K562 (cell line): ENCODE data around the gene BMP8B. TPM values are rescaled to one million over a fixed set of nuclear protein-coding genes. Genes with fewer than 3 reads are reported as not detected.

ENCODE experiments used
- BCL6 ChIP-seq: fragments of 250-450 bp; sonication (Bioruptor Pico); IDR thresholded peaks from 2 replicates; pipeline ENCODE4 v1.4.0; 2020
- ESRRA ChIP-seq: fragments of 450-650 bp; IDR thresholded peaks from 2 replicates; pipeline ENCODE4 v1.6.1; 2014; ENCODE audit warnings: low read depth, mild to moderate bottlenecking, moderate library complexity, borderline replicate concordance
- ETS2 ChIP-seq: IDR thresholded peaks from 2 replicates; pipeline ENCODE4 v1.6.1; 2016; ENCODE audit warnings: borderline replicate concordance, missing genetic modification characterization, mild to moderate bottlenecking, moderate library complexity, missing compliant biosample characterization; ENCODE audit not compliant: poor library complexity, severe bottlenecking
- FOSL1 ChIP-seq: fragments of 200-800 bp; sonication (Bioruptor generic); conservative IDR thresholded peaks from 2 replicates; pipeline ENCODE4 v1.6.1; 2016; ENCODE audit warnings: missing genetic modification characterization, missing compliant biosample characterization
- HEY1 ChIP-seq: fragments of 250-450 bp; sonication (Bioruptor Pico); IDR thresholded peaks from 2 replicates; pipeline ENCODE4 v1.5.0; 2020; ENCODE audit warnings: mild to moderate bottlenecking, moderate library complexity, borderline replicate concordance
- PHF20 ChIP-seq: fragments of 450-650 bp; IDR thresholded peaks from 2 replicates; pipeline ENCODE4 v1.6.1; 2018; ENCODE audit not compliant: partially characterized antibody
- PHF21A ChIP-seq: fragments of 450-650 bp; IDR thresholded peaks from 2 replicates; pipeline ENCODE4 v1.6.1; 2017; ENCODE audit warnings: low read depth, borderline replicate concordance
- TCF7 ChIP-seq: sonication (generic); IDR thresholded peaks from 2 replicates; pipeline ENCODE4 v1.6.1; 2016; ENCODE audit warnings: antibody characterized with exemption, borderline replicate concordance
- ZNF586 ChIP-seq: fragments of 450-650 bp; formaldehyde crosslinking; conservative IDR thresholded peaks from 2 replicates; pipeline ENCODE4 v1.4.0; 2020; ENCODE audit warnings: mild to moderate bottlenecking, moderate library complexity
- ZNF644 ChIP-seq: fragments of 200-800 bp; sonication (Bioruptor generic); IDR thresholded peaks from 2 replicates; pipeline ENCODE4 v1.6.1; 2016; ENCODE audit warnings: low read depth, missing genetic modification characterization, missing compliant biosample characterization
- ZNF77 ChIP-seq: fragments of 250-450 bp; sonication (Bioruptor Pico); IDR thresholded peaks from 2 replicates; pipeline ENCODE4 v1.5.0; 2020
- polyA plus RNA-seq, 8 experiments: library from polyadenylated mRNA; depleted of rRNA in 4 of 8; stranded (reverse) in 5 of 8; unstranded in 3 of 8; fragments of >200 nt; fragmentation: Nextera tagmentation in 2 of 8; fragmentation: Illumina TruSeq in 1 of 8; extraction: Ambion mirVana in 2 of 8; extraction: Trizol in 1 of 8; gene quantifications; 2 replicates each; pipeline versions ENCODE4 v1.2.1 to v1.2.3, GENCODE V29; 2011 to 2014; ENCODE audit warnings: inconsistent platforms in 1 of 8, missing spikeins in 1 of 8
- total RNA-seq, 7 experiments: library from RNA; depleted of rRNA in 6 of 7; stranded (reverse); fragments of >200 nt in 6 of 7; fragmentation: Illumina TruSeq in 2 of 7; extraction: Trizol in 2 of 7; gene quantifications; 2 replicates each; pipeline versions ENCODE4 v1.2.1 to v1.2.3, GENCODE V29; 2011 to 2021; ENCODE audit warnings: low replicate concordance in 1 of 7
- TF ChIP-seq, protein P1 (sequence below), 2 experiments: fragments of 450-650 bp; formaldehyde crosslinking in 1 of 2; IDR thresholded peaks; 2 replicates each; pipeline versions ENCODE4 v1.4.0 to v1.6.1; 2014 to 2020; ENCODE audit warnings: mild to moderate bottlenecking in 2 of 2, borderline replicate concordance in 1 of 2, low read depth in 1 of 2
- TF ChIP-seq, protein P2 (sequence below): fragments of 250-450 bp; sonication (Bioruptor Pico); IDR thresholded peaks from 2 replicates; pipeline ENCODE4 v1.8.0; 2022; ENCODE audit warnings: moderate library complexity, mild to moderate bottlenecking, inconsistent platforms
- TF ChIP-seq, protein P3 (sequence below): fragments of 450-650 bp; formaldehyde crosslinking; IDR thresholded peaks from 2 replicates; pipeline ENCODE4 v1.4.0; 2020; ENCODE audit warnings: mild to moderate bottlenecking, moderate library complexity
- TF ChIP-seq, protein P4 (sequence below): fragments of 250-450 bp; sonication (Bioruptor Pico); IDR thresholded peaks from 2 replicates; pipeline ENCODE4 v1.5.1; 2021; ENCODE audit warnings: mild to moderate bottlenecking

The BMP8B gene
- total and polyA plus RNA-seq, 9 of the 15 experiments (the other 6 are each of a cell fraction or from before 2014, with no cell fraction given): 0.03 to 0.33 (median 0.14) TPM

DNA sequence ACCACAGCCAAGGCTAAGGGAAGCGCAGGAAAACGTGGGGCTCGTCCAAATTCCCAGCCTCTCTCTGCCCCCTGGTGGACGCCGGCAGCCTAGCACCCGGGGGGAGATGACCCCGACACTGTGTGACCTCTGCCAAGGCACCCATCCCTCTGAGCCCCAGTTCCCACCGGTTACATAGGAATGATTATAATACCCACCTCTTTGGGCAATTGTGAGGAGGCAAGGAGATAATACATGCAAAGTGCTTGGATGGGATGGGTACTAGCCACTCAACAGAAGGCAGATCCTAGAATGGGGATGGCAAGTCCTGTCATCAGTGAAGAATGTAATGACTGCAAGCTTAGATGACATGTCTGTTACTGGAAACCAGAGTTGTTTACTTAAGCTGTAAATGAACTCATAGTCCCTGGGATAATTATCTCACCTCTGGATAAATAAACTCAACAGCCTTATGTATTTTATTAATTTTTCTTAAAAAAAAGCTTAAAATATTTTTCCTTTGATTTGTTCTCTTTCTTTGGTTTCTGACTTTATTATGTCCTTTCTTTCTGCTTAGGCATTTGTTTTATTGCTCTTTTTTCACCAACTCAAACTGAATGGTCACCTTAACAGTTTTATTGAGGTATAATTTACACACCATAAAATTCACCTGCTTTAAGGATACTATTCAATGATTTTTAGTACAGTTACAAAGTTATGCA lies 11.3 kb upstream of the BMP8B start (continued):
- TF ChIP-seq, protein P1, sequence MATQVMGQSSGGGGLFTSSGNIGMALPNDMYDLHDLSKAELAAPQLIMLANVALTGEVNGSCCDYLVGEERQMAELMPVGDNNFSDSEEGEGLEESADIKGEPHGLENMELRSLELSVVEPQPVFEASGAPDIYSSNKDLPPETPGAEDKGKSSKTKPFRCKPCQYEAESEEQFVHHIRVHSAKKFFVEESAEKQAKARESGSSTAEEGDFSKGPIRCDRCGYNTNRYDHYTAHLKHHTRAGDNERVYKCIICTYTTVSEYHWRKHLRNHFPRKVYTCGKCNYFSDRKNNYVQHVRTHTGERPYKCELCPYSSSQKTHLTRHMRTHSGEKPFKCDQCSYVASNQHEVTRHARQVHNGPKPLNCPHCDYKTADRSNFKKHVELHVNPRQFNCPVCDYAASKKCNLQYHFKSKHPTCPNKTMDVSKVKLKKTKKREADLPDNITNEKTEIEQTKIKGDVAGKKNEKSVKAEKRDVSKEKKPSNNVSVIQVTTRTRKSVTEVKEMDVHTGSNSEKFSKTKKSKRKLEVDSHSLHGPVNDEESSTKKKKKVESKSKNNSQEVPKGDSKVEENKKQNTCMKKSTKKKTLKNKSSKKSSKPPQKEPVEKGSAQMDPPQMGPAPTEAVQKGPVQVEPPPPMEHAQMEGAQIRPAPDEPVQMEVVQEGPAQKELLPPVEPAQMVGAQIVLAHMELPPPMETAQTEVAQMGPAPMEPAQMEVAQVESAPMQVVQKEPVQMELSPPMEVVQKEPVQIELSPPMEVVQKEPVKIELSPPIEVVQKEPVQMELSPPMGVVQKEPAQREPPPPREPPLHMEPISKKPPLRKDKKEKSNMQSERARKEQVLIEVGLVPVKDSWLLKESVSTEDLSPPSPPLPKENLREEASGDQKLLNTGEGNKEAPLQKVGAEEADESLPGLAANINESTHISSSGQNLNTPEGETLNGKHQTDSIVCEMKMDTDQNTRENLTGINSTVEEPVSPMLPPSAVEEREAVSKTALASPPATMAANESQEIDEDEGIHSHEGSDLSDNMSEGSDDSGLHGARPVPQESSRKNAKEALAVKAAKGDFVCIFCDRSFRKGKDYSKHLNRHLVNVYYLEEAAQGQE (IDR thresholded peaks at IDR 0.05; ENCODE audit: borderline replicate concordance): peak; percentile 77; the same call in 1 of the 2 replicates
- TF ChIP-seq, protein P1 (CRISPR knock-in tag; IDR thresholded peaks at IDR 0.05; ENCODE audit: low read depth): no peak
- TF ChIP-seq ZNF644: no peak
- no peak for TF ChIP-seq ETS2 (tag)
- no peak for TF ChIP-seq PHF21A
- TF ChIP-seq ESRRA: peak; percentile 90
- TF ChIP-seq PHF20: no peak
- TF ChIP-seq TCF7: no peak
- TF ChIP-seq, protein P2, sequence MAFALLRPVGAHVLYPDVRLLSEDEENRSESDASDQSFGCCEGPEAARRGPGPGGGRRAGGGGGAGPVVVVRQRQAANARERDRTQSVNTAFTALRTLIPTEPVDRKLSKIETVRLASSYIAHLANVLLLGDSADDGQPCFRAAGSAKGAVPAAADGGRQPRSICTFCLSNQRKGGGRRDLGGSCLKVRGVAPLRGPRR (CRISPR knock-in tag): no peak
- TF ChIP-seq, protein P3, sequence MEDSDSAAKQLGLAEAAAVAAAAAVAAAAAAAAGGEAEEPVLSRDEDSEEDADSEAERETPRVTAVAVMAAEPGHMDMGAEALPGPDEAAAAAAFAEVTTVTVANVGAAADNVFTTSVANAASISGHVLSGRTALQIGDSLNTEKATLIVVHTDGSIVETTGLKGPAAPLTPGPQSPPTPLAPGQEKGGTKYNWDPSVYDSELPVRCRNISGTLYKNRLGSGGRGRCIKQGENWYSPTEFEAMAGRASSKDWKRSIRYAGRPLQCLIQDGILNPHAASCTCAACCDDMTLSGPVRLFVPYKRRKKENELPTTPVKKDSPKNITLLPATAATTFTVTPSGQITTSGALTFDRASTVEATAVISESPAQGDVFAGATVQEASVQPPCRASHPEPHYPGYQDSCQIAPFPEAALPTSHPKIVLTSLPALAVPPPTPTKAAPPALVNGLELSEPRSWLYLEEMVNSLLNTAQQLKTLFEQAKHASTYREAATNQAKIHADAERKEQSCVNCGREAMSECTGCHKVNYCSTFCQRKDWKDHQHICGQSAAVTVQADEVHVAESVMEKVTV (CRISPR knock-in tag): peak; percentile 78
- TF ChIP-seq ZNF77: no peak
- TF ChIP-seq ZNF586 (CRISPR knock-in tag): no peak
- peak; percentile 71 for TF ChIP-seq FOSL1 (tag)
- TF ChIP-seq, protein P4, sequence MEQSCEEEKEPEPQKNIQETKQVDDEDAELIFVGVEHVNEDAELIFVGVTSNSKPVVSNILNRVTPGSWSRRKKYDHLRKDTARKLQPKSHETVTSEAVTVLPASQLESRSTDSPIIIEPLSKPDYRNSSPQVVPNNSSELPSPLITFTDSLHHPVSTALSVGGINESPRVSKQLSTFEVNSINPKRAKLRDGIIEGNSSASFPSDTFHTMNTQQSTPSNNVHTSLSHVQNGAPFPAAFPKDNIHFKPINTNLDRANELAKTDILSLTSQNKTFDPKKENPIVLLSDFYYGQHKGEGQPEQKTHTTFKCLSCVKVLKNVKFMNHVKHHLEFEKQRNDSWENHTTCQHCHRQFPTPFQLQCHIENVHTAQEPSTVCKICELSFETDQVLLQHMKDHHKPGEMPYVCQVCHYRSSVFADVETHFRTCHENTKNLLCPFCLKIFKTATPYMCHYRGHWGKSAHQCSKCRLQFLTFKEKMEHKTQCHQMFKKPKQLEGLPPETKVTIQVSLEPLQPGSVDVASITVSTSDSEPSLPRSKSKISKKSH (CRISPR knock-in tag): no peak
- no peak for TF ChIP-seq HEY1 (CRISPR knock-in tag)
- no peak for TF ChIP-seq BCL6 (CRISPR knock-in tag)
